ENCODE results near the gene MOV10L1. TPM values are rescaled to one million over a fixed set of nuclear protein-coding genes. Genes with fewer than 3 reads are reported as not detected.

The MOV10L1 gene
- total RNA-seq, 1 donor from 2014 or later = 3.5 TPM

- Mint-ChIP-seq H3K4me1 (peaks cover 14% of the 10 kb centered on the region), H3K27me3 (ENCODE audit: low read depth) (peaks cover 5% of the 10 kb centered on the region), H3K36me3 (no peaks in the 10 kb centered on the region), H3K9me3 (no peaks in the 10 kb centered on the region), H3K27ac (no peak overlapping the region), H3K4me3 (no peak overlapping the region)
- DNase-seq (ENCODE audit: low spot score in 2 of 2, unreplicated experiment in 2 of 2) = no peak
- TF ChIP-seq, protein P1, sequence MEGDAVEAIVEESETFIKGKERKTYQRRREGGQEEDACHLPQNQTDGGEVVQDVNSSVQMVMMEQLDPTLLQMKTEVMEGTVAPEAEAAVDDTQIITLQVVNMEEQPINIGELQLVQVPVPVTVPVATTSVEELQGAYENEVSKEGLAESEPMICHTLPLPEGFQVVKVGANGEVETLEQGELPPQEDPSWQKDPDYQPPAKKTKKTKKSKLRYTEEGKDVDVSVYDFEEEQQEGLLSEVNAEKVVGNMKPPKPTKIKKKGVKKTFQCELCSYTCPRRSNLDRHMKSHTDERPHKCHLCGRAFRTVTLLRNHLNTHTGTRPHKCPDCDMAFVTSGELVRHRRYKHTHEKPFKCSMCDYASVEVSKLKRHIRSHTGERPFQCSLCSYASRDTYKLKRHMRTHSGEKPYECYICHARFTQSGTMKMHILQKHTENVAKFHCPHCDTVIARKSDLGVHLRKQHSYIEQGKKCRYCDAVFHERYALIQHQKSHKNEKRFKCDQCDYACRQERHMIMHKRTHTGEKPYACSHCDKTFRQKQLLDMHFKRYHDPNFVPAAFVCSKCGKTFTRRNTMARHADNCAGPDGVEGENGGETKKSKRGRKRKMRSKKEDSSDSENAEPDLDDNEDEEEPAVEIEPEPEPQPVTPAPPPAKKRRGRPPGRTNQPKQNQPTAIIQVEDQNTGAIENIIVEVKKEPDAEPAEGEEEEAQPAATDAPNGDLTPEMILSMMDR (IDR thresholded peaks at IDR 0.05; ENCODE audit: unreplicated experiment) = no peak
These were observed 58.3 kb downstream of the MOV10L1 start for GRCh38 chr22:50148166-50148500.

DNA sequence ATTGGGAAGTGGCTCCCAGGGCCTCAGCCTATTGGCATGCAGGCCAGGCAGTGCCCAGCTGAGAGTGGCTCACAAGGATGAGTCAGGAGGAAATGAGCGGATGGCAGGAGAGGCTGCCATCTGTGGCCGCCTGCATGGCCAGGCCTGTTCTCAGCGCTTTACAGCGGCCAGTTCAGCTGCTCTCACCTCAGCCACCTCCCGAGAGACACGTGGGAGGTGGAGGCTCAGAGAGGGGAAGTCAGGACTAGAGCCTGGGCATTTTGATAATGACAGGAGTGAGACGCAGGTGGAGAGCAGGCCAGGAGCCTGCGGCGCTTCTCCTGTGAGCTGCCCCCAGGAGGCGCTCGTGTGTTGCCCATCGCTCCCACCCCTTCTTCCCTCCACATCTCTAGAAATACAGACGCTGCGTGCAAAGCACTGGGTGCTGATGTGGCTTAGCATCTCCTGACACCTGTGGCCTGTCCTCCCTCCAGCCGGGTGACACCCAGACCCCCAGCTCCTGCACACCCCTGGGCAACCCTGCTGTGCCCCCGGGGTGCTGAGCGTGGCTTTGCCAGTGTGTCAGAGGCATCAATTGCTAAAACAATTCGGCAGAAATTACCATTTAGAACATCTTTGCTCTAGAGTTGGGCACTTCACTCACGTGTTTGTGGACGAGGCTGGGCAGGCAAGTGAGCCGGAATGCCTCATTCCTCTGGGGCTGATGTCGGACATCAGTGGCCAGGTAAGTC, 59.4 kb downstream of the MOV10L1 start:
- H3K4me1 Mint-ChIP-seq = peaks cover 14% of the 10 kb centered on the region
- H3K27me3 Mint-ChIP-seq (ENCODE audit: low read depth) = peaks cover 8% of the 10 kb centered on the region
- DNase-seq (ENCODE audit: low spot score in 2 of 2, unreplicated experiment in 2 of 2) = peak in 1 of 2 experiments; percentile 66
- H3K27ac Mint-ChIP-seq = no peak overlapping the region
- no peaks in the 10 kb centered on the region for H3K36me3 Mint-ChIP-seq
- no peaks in the 10 kb centered on the region for H3K9me3 Mint-ChIP-seq
- no peak overlapping the region for H3K4me3 Mint-ChIP-seq
- TF ChIP-seq, protein P1 (IDR thresholded peaks at IDR 0.05; ENCODE audit: unreplicated experiment) = peak; percentile 54

DNA sequence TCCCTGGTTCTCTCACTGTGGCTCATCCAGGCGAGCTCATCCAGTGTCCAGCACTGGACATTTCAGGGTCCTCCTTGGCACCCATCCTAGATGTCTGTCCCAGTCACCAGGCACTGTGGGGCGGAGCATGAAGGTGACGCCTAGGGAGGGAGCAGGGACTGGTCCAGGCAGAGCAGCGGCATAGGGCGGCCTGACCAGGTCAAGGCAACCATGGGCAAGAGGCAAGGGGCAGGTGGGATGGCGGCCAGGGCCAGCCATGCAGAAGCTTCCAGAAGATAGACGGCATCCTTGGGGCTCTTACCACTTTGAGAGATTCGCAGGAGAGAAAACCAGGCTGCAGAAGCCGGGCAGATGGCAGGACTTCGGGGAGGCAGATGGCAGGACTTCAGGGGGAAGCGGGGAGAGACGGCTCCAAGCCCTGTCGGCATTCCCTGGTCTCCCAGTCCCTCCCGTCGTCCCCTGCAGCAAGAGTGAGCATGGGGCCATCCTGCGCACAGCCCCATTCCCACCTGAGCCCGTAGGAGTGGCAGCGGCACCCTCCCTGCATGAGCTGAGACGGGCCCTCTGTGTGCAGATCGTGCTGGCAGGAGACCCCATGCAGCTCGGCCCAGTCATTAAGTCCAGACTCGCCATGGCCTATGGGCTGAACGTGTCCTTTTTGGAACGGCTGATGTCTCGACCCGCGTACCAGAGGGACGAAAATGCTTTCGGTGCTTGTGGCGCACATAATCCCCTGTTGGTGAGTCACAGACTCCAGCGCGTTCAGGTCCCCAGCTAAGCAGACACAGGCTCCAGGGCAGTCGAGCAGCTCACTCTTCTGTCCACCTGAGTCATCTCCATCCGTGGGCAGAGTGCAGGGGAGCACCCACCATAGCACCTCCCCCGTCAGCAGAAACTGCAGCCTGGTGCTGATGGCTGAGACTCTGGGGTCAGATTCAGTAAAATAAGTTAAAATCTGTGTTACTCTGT, 60.6 kb downstream of the MOV10L1 start:
- Mint-ChIP-seq H3K27ac (no peak overlapping the region), H3K36me3 (no peaks in the 10 kb centered on the region), H3K27me3 (ENCODE audit: low read depth) (peaks cover 8% of the 10 kb centered on the region), H3K9me3 (no peaks in the 10 kb centered on the region), H3K4me3 (no peak overlapping the region), H3K4me1 (peaks cover 13% of the 10 kb centered on the region)
- DNase-seq (ENCODE audit: low spot score in 2 of 2, unreplicated experiment in 2 of 2) = no peak
- TF ChIP-seq, protein P1 (IDR thresholded peaks at IDR 0.05; ENCODE audit: unreplicated experiment) = no peak

DNA sequence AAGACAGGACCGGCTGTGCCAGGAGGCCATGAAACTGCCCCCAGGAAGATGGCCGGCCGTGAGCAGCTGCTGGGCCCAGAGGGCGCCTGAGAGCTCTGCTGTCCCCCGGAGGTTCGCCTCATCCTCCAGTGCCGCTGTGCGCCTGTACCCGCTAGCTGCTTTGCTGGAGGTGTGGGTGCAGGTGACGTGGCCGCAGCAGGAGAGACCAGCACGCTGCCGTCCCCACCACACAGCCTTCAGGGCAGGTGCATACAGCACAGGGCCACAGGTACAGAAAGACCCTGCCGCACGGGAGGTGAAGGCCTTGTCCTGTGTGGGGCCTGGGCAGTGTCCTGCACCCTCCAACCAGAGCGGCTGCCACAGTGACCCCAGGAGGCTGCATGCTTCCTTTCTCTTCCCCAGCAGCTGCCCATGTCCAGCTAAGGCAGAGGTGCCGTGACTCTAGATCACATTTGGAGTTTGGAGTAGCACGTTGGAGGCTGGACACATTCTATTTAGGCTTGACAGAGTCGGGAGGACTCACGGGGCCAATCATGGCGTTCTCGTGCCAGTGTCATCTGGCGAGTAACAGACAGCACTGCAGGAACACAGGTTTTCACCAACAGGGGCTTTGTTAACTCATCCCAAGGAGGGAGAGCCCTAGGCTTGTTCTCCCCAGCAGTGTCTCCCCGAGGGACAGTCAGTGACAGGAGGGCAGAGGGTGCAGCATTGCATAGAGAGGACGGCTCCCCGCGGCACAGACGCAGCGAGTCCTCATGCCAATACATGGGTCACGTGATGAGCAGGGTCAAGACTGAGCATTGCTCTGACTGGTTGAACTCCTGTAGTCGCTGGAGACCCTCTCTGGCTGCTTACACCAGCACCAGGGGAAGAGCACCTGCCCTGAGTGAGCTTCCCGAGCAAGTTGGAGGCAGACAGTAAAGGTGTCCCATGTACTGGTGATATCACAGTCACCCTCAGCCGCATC, 62.0 kb downstream of the MOV10L1 start:
- TF ChIP-seq, protein P1 (IDR thresholded peaks at IDR 0.05; ENCODE audit: unreplicated experiment) = no peak
- H3K4me1 Mint-ChIP-seq = peaks cover under 1% of the 10 kb centered on the region
- H3K36me3 Mint-ChIP-seq = no peaks in the 10 kb centered on the region
- no peak for DNase-seq (ENCODE audit: low spot score in 2 of 2, unreplicated experiment in 2 of 2)
- no peak overlapping the region for H3K27ac Mint-ChIP-seq
- H3K27me3 Mint-ChIP-seq (ENCODE audit: low read depth) = peaks cover 8% of the 10 kb centered on the region
- H3K4me3 Mint-ChIP-seq = no peak overlapping the region
- no peaks in the 10 kb centered on the region for H3K9me3 Mint-ChIP-seq

Measured in mesothelial cell of epicardium (in vitro differentiated cells).